ENCODE data around the gene MLLT6. TPM values are rescaled to one million over a fixed set of nuclear protein-coding genes. Genes with fewer than 3 reads are reported as not detected.

MLLT6 gene
- total RNA-seq, 2 experiments from 2014 or later: 182 to 185 TPM

- CTCF ChIA-PET: interaction anchor here (0.6 to 3.4 kb wide), 2 partner anchors 18 to 92 kb away, joined by 3 to 18 read pairs; no protein-coding TSS in a partner anchor
- POLR2A ChIA-PET: interaction anchor here (1.0 to 1.1 kb wide), 2 partner anchors 22 to 27 kb away, joined by 3 read pairs; no protein-coding TSS in a partner anchor
Observed at GRCh38 chr17:38753071-38753506, 48.0 kb downstream of the MLLT6 start.

DNA sequence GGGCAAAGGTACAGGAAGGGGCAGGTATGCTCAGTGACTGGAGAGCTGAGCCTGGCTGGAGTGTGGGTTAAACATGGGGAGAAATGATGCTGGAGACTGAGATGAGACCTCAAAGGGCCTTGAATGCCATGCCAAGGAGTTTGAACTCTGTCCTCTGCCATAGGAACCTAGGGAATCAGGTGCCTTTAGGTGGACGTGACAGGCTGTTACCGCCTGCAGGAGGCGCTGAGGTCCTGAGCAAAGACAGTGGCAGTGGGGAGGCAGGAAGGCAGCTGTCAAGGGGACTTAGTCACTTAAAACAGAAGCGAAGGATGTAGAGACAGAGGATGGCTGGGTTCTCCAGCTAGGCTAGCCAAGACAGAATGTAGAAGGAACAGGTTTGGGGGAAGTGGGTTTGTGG, 56.5 kb downstream of the MLLT6 start:
- POLR2A ChIA-PET: interaction anchor here (0.6 kb wide), 1 partner anchor 14 kb away, joined by 3 read pairs; no protein-coding TSS in a partner anchor
- CTCF ChIA-PET: interaction anchor here (0.6 kb wide), 1 partner anchor 267 kb away, joined by 3 read pairs; no protein-coding TSS in a partner anchor

DNA sequence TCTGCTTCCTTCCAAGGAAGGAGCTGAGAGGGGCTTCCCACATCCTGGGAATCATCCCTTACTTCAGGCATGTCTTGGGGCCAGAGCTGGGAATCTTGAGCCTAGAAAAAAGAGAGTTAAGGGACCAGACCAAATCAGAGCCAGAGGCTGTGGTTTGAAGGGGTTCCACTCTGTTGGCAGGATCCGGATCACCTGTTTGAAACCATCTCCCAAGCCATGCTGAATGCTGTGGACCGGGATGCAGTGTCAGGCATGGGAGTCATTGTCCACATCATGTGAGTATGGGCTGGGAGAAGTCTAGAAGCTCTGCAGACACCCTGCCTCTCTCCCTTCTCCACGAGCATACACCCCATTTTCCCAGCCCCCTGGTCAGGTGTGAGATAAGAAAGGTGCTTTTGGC, 57.2 kb downstream of the MLLT6 start:
- ChIA-PET CTCF (interaction anchor here (0.6 kb wide), 1 partner anchor 266 kb away, joined by 3 read pairs; no protein-coding TSS in a partner anchor), POLR2A (no interaction called here)

DNA sequence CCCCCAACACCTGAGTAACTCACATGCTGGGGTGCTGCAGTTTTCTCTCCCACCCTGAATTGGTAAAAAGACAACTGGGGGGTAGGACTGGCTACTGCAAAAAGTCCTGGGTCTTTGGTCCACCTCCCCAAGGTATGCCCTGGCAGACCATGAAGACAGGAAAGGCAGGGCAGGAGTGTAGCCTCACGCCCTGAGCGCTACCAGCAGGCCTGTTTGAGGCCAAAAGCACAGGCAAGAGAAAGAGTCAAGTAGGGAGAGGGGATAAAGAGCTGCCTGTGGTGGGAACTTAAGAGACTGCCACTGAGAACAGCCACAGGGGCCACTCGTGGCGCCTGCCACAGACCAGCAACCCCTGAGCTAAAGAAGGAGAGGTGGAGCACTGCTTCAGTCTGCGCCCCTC, 61.3 kb downstream of the MLLT6 start:
- CTCF ChIA-PET: no interaction called here
- POLR2A ChIA-PET: no interaction called here

DNA sequence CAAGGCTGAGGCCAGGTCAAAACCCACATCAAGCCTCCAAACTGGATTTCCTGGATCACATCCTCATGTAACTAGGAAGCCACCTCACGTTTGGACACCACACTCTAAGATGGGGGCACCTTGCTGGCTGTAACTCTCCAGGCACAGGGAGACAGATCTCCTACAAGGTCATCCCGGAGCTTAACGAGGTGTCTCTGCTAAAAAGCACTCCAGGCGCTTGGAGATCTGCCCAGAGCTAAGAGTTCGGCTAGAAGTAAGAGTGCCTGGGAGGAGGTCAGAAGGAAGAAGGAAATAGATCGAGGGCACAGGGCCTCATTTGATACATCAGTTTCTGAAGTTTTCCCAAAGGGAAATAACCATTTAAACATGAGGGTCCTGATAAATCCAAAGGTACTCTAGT, 63.3 kb downstream of the MLLT6 start:
- CTCF ChIA-PET: no interaction called here
- POLR2A ChIA-PET: no interaction called here

DNA sequence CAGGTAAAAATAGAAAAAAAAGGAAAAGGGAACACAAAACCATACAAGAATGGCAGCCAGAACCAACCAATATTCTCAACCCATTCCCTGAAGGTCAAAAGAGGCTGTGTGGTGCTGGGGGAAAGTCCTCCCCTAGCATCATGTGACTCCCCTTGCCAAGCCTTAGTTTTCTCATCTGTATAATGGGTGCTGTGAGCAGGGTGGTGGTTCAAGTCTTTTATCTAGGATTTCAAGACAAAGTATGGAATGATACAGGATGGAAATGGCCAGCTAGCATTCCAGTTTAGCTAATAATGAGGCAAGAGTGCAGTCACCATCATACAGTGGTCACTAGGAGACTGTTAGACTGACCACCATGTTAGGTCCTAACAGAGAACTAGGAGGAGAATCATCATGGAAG, 68.2 kb downstream of the MLLT6 start:
- CTCF ChIA-PET: no interaction called here
- POLR2A ChIA-PET: no interaction called here

- ChIA-PET POLR2A (interaction anchor here (0.6 kb wide), 1 partner anchor 14 kb away, joined by 13 read pairs; no protein-coding TSS in a partner anchor), CTCF (no interaction called here)
Observed at GRCh38 chr17:38777641-38778250, 72.7 kb downstream of the MLLT6 start.

Other genes starting within 250 kb of the MLLT6 start
- under 1 TPM; 0.06 to 0.15 TPM for gene SRCIN1, start 99.3 kb upstream of the MLLT6 start, total RNA-seq
- 10 to 100 TPM; 56.1 to 56.7 TPM for gene EPOP, start 30.3 kb upstream of the MLLT6 start, total RNA-seq
- 10 to 100 TPM; 67.4 to 69.0 TPM for gene CISD3, start 25.1 kb downstream of the MLLT6 start, total RNA-seq
- 1 to 10 TPM; 1.2 to 1.4 TPM for gene PCGF2, start 43.1 kb downstream of the MLLT6 start, total RNA-seq
- 100 to 1,000 TPM; 299 to 330 TPM for gene PSMB3, start 47.5 kb downstream of the MLLT6 start, total RNA-seq
- 10 to 100 TPM; 37.3 to 47.1 TPM for gene PIP4K2B, start 94.3 kb downstream of the MLLT6 start, total RNA-seq
- 10 to 100 TPM; 22.8 to 24.5 TPM for gene CWC25, start 120.0 kb downstream of the MLLT6 start, total RNA-seq
- gene RPL23, start 148.4 kb downstream of the MLLT6 start, total RNA-seq: 1,000 to 10,000 TPM; 1,971 to 2,017 TPM
- gene LASP1, start 164.8 kb downstream of the MLLT6 start, total RNA-seq: 100 to 1,000 TPM; 130 to 132 TPM

All from activated CD8-positive, alpha-beta memory T cell treated with anti-CD3 and anti-CD28 coated beads for 36 hours (primary cell).